ENCODE results near the gene CAV3. TPM values are rescaled to one million over a fixed set of nuclear protein-coding genes. Genes with fewer than 3 reads are reported as not detected.

Gene CAV3
- total and polyA plus RNA-seq, 2 donors (not counting 3 experiments of a cell fraction or from before 2014, with no cell fraction given): not detected

DNA sequence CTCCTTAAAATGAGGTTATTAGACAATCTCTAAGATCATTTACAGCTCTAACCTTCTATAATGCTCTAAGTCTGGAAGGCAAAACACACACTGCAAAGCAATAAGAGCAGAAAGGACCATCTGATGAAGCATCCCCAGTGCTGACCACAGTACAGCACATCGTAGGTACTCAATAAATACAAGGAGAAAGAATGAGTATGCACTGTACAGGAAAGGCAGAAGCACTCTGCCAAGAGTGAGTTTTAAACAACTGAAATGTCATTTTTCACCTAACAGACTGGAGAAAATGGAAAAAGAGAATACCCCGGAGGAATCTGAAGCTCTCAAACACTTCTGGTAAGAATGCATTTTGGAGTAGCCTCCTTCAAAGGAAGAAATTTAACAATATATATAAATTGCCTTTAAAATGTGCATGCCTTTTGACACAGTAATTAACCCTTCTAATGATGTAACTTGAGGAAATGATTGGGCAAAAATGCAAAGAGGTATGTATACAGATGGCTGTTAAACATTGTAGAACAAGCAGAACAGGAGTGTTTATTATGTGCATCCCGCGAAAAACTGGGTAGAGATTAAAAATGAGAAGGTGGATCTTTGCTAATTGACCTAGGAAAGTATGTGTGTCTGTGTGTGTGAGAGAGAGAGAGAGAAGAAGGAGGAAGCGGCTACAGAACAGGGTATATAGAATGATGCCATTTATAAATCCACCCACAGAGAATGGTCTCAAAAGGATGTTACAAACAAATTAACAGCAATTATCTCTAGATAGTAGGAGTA, 43.8 kb downstream of the CAV3 start:
- ChIA-PET POLR2A (no interaction called here), CTCF (interaction anchor here (2.9 kb wide), 1 partner anchor 8 kb away, joined by 22 read pairs; the partner anchor contains the start of gene OXTR)
- no peak for DNase-seq (ENCODE audit: low read depth, low spot score)
- H3K79me2 ChIP-seq (ENCODE audit: control insufficient read depth, insufficient read depth, low read length): no peaks in the 10 kb centered on the region
- no peak overlapping the region for H3K9ac ChIP-seq (replicated peaks; ENCODE audit: extremely low read depth, insufficient read depth, low read length)
- dilution Hi-C loops (cut with MboI; ENCODE audit: extremely low pct_ligation_motif_present, low sequenced_read_pairs): no loop called here
- no peaks in the 10 kb centered on the region for H3K9me3 ChIP-seq (replicated peaks; ENCODE audit: control insufficient read depth, insufficient read depth, low read length)
- no peak for TF ChIP-seq POLR2AphosphoS5 (IDR thresholded peaks at IDR 0.05; ENCODE audit: insufficient read depth, low read depth, low read length)
- no peak for TF ChIP-seq MYC (IDR thresholded peaks at IDR 0.05; ENCODE audit: low read depth, low read length)
- no peak for TF ChIP-seq GATA2 (IDR thresholded peaks at IDR 0.05; ENCODE audit: insufficient read depth, insufficient read length, low read depth, low read length)
- no peak for TF ChIP-seq CTCF (IDR thresholded peaks at IDR 0.05; ENCODE audit: extremely low read depth in 1 of 2, insufficient read depth in 1 of 2, low read depth in 1 of 2, low read length in 2 of 2)
- TF ChIP-seq, protein P1, sequence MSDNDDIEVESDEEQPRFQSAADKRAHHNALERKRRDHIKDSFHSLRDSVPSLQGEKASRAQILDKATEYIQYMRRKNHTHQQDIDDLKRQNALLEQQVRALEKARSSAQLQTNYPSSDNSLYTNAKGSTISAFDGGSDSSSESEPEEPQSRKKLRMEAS (IDR thresholded peaks at IDR 0.05; ENCODE audit: insufficient read depth, insufficient read length): no peak
- no peak for TF ChIP-seq JUN (IDR thresholded peaks at IDR 0.05; ENCODE audit: borderline replicate concordance, insufficient read depth, insufficient read length, low read depth)
- TF ChIP-seq EZH2 (IDR thresholded peaks at IDR 0.05; ENCODE audit: borderline replicate concordance, low read depth, low read length, severe bottlenecking): no peak
- TF ChIP-seq POLR2A (IDR thresholded peaks at IDR 0.05; ENCODE audit: low read depth, low read length): no peak
- no peak for TF ChIP-seq FOS (IDR thresholded peaks at IDR 0.05; ENCODE audit: borderline replicate concordance, insufficient read depth, low read length)
- H4K20me1 ChIP-seq (replicated peaks; ENCODE audit: control insufficient read depth, extremely low read depth, insufficient read depth, low read length): no peaks in the 10 kb centered on the region
- H3K27me3 ChIP-seq (ENCODE audit: control insufficient read depth in 2 of 2, insufficient read depth in 2 of 2, low read length in 2 of 2): peaks cover 0 to 3% of the 10 kb centered on the region in 2 experiments
- H2AFZ ChIP-seq (ENCODE audit: low read depth, low read length): no peak overlapping the region
- no peak overlapping the region for H3K4me3 ChIP-seq (replicated peaks in 1 of 3; ENCODE audit: insufficient read depth in 1 of 3, low read depth in 1 of 3, low read length in 3 of 3)
- H3K4me2 ChIP-seq (ENCODE audit: insufficient read depth, low read length): no peak overlapping the region
- no TSS peak for BruUV-seq (replicated peaks)
- H3K27ac ChIP-seq (ENCODE audit: insufficient read depth, low read depth, low read length): no peak overlapping the region
- H3K9me1 ChIP-seq (replicated peaks; ENCODE audit: control insufficient read depth, extremely low read depth, insufficient read depth, low read length): no peaks in the 10 kb centered on the region
- H3K36me3 ChIP-seq (ENCODE audit: control insufficient read depth in 2 of 2, extremely low read depth in 1 of 2, insufficient read depth in 2 of 2, low read length in 2 of 2): no peaks in the 10 kb centered on the region
- intact Hi-C loops (cut with micrococcal nuclease): no loop called here
- no peaks in the 10 kb centered on the region for H3K4me1 ChIP-seq (ENCODE audit: control insufficient read depth, extremely low read depth, insufficient read depth, low read length)
- no peak for FAIRE-seq
